PFSK-1 (cell line): ENCODE measurements around the gene CACNA1F.

Experiments used
- FOXP2 ChIP-seq: optimal IDR thresholded peaks from 2 replicates; pipeline ENCODE3; 2011; ENCODE audit warnings: borderline replicate concordance, control low read depth, inconsistent platforms; ENCODE audit not compliant: insufficient read depth; ENCODE audit errors: extremely low read length, extremely low read depth
- POLR2AphosphoS5 ChIP-seq: IDR thresholded peaks from 2 replicates; pipeline ENCODE4 v1.6.1; 2012; ENCODE audit warnings: low read depth, mild to moderate bottlenecking, control low read depth, low read length, moderate library complexity
- SIN3A ChIP-seq: IDR thresholded peaks from 2 replicates; pipeline ENCODE4 v1.6.1; 2012; ENCODE audit warnings: mild to moderate bottlenecking, low read length, moderate library complexity, borderline replicate concordance; ENCODE audit not compliant: insufficient read depth
- TAF1 ChIP-seq: IDR thresholded peaks from 2 replicates; pipeline ENCODE4 v1.6.1; 2012; ENCODE audit warnings: low read length, control low read depth, borderline replicate concordance; ENCODE audit not compliant: insufficient read depth
- TF ChIP-seq, protein P1 (sequence below), 2 experiments: IDR thresholded peaks; 2 replicates each; pipeline versions ENCODE4 v1.6.1 to v1.8.0; 2011 to 2012; ENCODE audit warnings: low read depth in 2 of 2, low read length in 2 of 2, control low read depth in 1 of 2, inconsistent platforms in 1 of 2, mild to moderate bottlenecking in 1 of 2, moderate library complexity in 1 of 2; ENCODE audit not compliant: insufficient read depth in 1 of 2

DNA sequence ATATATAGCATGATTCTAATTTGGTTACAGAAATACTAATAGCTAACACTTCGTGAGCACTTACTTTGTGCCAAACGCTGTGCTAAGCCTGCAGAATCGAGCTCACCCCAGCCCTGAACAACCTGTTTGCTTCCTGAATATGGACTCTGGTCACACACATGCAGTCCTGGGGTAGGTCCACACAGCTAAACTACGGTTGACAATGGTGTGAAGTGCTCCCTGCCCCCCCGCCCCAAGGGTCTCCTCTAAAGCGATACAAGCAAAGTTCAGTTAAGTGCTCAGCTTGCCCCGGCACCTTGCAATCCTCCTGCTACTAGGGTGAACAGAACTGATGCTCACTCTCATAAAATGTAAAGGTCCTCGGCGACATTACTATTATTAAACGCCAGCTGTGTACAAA, 30.5 kb upstream of the CACNA1F start:
- no peak for TF ChIP-seq POLR2AphosphoS5
- TF ChIP-seq, protein P1, sequence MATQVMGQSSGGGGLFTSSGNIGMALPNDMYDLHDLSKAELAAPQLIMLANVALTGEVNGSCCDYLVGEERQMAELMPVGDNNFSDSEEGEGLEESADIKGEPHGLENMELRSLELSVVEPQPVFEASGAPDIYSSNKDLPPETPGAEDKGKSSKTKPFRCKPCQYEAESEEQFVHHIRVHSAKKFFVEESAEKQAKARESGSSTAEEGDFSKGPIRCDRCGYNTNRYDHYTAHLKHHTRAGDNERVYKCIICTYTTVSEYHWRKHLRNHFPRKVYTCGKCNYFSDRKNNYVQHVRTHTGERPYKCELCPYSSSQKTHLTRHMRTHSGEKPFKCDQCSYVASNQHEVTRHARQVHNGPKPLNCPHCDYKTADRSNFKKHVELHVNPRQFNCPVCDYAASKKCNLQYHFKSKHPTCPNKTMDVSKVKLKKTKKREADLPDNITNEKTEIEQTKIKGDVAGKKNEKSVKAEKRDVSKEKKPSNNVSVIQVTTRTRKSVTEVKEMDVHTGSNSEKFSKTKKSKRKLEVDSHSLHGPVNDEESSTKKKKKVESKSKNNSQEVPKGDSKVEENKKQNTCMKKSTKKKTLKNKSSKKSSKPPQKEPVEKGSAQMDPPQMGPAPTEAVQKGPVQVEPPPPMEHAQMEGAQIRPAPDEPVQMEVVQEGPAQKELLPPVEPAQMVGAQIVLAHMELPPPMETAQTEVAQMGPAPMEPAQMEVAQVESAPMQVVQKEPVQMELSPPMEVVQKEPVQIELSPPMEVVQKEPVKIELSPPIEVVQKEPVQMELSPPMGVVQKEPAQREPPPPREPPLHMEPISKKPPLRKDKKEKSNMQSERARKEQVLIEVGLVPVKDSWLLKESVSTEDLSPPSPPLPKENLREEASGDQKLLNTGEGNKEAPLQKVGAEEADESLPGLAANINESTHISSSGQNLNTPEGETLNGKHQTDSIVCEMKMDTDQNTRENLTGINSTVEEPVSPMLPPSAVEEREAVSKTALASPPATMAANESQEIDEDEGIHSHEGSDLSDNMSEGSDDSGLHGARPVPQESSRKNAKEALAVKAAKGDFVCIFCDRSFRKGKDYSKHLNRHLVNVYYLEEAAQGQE (IDR thresholded peaks at IDR 0.05; ENCODE audit: insufficient read depth in 1 of 2, low read depth in 2 of 2, low read length in 2 of 2) = no peak
- TF ChIP-seq SIN3A = no peak
- TF ChIP-seq TAF1 = no peak
- TF ChIP-seq FOXP2 = no peak
